NCI-H748 (cell line): ENCODE data around the gene MAU2.

ENCODE experiments used
- DNase-seq: peaks from one replicate; lab custom pipeline; 2025; ENCODE audit not compliant: unreplicated experiment; lab: John Stamatoyannopoulos, UW

MAU2 gene

GRCh38 chr19:19320361-19321140 lies at the start of gene MAU2, which contains the start of gene SUGP1:
Gene MAU2, plus strand, starts transcription at chr19:19320829. Its CDS starts 31 bp downstream, at chr19:19320860.
Gene SUGP1, minus strand, starts transcription at chr19:19320509. Its CDS starts 13 bp downstream, at chr19:19320496.
- DNase-seq = peak; percentile 94

GRCh38 chr19:19271828-19272599 lies 48.6 kb upstream of the MAU2 start:
- DNase-seq = no peak

- no peak for DNase-seq
Measured at GRCh38 chr19:19274146-19274545, 46.5 kb upstream of the MAU2 start.

GRCh38 chr19:19274716-19275565 lies 45.7 kb upstream of the MAU2 start:
- DNase-seq = no peak

- no peak for DNase-seq
Measured at GRCh38 chr19:19276386-19276785, 44.2 kb upstream of the MAU2 start.

GRCh38 chr19:19276851-19277250 lies 43.8 kb upstream of the MAU2 start:
- DNase-seq = no peak

GRCh38 chr19:19278315-19278714 lies 42.3 kb upstream of the MAU2 start:
- DNase-seq = no peak

GRCh38 chr19:19279062-19279612 lies 41.5 kb upstream of the MAU2 start:
- DNase-seq = no peak

GRCh38 chr19:19279853-19280252 lies 40.8 kb upstream of the MAU2 start:
- no peak for DNase-seq

GRCh38 chr19:19280561-19280960 lies 40.1 kb upstream of the MAU2 start:
- DNase-seq = no peak

GRCh38 chr19:19285686-19286085 lies 34.9 kb upstream of the MAU2 start:
- DNase-seq = no peak

- no peak for DNase-seq
Measured at GRCh38 chr19:19292607-19293006, 28.0 kb upstream of the MAU2 start.

GRCh38 chr19:19294914-19295313 lies 25.7 kb upstream of the MAU2 start:
- no peak for DNase-seq

GRCh38 chr19:19296953-19297689 lies 23.5 kb upstream of the MAU2 start:
- DNase-seq = no peak

- no peak for DNase-seq
Measured at GRCh38 chr19:19297759-19298158, 22.9 kb upstream of the MAU2 start.

GRCh38 chr19:19300613-19301012 lies 20.0 kb upstream of the MAU2 start:
- DNase-seq = no peak

GRCh38 chr19:19303411-19303810 lies 17.2 kb upstream of the MAU2 start:
- DNase-seq = no peak

- no peak for DNase-seq
Measured at GRCh38 chr19:19304186-19304965, 16.3 kb upstream of the MAU2 start.

GRCh38 chr19:19305066-19305465 lies 15.6 kb upstream of the MAU2 start:
- DNase-seq = no peak

GRCh38 chr19:19305696-19306095 lies 14.9 kb upstream of the MAU2 start:
- no peak for DNase-seq
